Cardiac muscle cell (in vitro differentiated cells and primary cell): ENCODE measurements around the gene ADK. TPM values are rescaled to one million over a fixed set of nuclear protein-coding genes. Genes with fewer than 3 reads are reported as not detected.
"Not testable (repeated sequence)": the region's sequence is repeated elsewhere in the genome, so short reads cannot be mapped to it uniquely, and the experiment has no call there.

Experiments
- DNase-seq, 2 donors: peaks; one replicate each; pipeline versions ENCODE4 v3.0.0 to v3.0.0-alpha.2; 2010 to 2017; ENCODE audit warnings: low read depth in 1 of 2, low spot score in 1 of 2
- H3K27ac ChIP-seq: fragments of 200-600 bp; sonication (generic); 2 replicates; pipeline ENCODE4 v1.5.1; 2016
- H3K27me3 ChIP-seq: fragments of 200-600 bp; sonication (generic); 2 replicates; pipeline ENCODE4 v1.6.0; 2016; ENCODE audit warnings: control low read depth
- H3K36me3 ChIP-seq: fragments of 200-600 bp; sonication (generic); 2 replicates; pipeline ENCODE4 v1.5.1; 2016; ENCODE audit warnings: control low read depth
- H3K4me1 ChIP-seq: fragments of 200-600 bp; sonication (generic); 2 replicates; pipeline ENCODE4 v1.8.1; 2017; ENCODE audit warnings: low read depth, mild to moderate bottlenecking, mixed run types
- H3K4me3 ChIP-seq: fragments of 200-600 bp; sonication (generic); 2 replicates; pipeline ENCODE4 v1.5.1; 2016; ENCODE audit warnings: mild to moderate bottlenecking
- H3K9me3 ChIP-seq: fragments of 200-600 bp; sonication (generic); 2 replicates; pipeline ENCODE4 v1.5.1; 2017; ENCODE audit warnings: low read depth, mild to moderate bottlenecking, control low read depth
- polyA plus RNA-seq: library from polyadenylated mRNA; unstranded; fragments of >200 nt; fragmentation: Nextera tagmentation; extraction: Ambion mirVana; gene quantifications from 2 replicates; pipeline ENCODE4 v1.2.1, GENCODE V29; 2016
- total RNA-seq: library from RNA; depleted of rRNA; stranded (reverse); fragments of >200 nt; gene quantifications from 2 replicates; pipeline ENCODE4 v1.2.3, GENCODE V29; 2016
- TF ChIP-seq, protein P1 (sequence below): IDR thresholded peaks from 2 replicates; pipeline ENCODE4 v1.5.1; 2012; ENCODE audit warnings: low read depth, mild to moderate bottlenecking, low read length

ADK gene
- total and polyA plus RNA-seq, 2 experiments from 2014 or later, result 24.8 to 57.4 TPM

DNA sequence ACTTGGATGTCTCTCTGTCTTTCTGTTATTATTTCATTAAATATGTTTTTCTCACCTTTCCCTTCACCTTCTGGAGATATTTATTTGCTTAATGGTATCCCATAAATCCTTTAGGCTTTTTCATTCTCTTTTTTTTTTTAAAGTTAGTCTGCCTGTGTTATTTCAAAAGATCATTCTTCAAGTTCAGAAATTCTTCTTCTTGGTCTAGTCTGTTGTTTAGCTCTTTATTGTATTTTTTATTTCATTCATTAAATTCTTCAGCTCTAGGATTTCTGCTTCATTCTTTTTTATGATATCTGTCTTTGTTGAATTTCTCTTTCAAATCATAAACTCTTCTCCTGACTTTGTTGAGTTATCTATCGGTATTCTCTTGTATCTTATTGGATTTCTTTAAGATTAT is 363.3 kb downstream of the ADK start:
- H3K27ac ChIP-seq, result no peak overlapping the region
- no peaks in the 10 kb centered on the region for H3K27me3 ChIP-seq
- no peak for DNase-seq
- TF ChIP-seq, protein P1, sequence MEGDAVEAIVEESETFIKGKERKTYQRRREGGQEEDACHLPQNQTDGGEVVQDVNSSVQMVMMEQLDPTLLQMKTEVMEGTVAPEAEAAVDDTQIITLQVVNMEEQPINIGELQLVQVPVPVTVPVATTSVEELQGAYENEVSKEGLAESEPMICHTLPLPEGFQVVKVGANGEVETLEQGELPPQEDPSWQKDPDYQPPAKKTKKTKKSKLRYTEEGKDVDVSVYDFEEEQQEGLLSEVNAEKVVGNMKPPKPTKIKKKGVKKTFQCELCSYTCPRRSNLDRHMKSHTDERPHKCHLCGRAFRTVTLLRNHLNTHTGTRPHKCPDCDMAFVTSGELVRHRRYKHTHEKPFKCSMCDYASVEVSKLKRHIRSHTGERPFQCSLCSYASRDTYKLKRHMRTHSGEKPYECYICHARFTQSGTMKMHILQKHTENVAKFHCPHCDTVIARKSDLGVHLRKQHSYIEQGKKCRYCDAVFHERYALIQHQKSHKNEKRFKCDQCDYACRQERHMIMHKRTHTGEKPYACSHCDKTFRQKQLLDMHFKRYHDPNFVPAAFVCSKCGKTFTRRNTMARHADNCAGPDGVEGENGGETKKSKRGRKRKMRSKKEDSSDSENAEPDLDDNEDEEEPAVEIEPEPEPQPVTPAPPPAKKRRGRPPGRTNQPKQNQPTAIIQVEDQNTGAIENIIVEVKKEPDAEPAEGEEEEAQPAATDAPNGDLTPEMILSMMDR, result no peak
- no peaks in the 10 kb centered on the region for H3K9me3 ChIP-seq
- H3K4me3 ChIP-seq, result no peak overlapping the region
- H3K36me3 ChIP-seq, result no peaks in the 10 kb centered on the region
- H3K4me1 ChIP-seq, result no peaks in the 10 kb centered on the region

DNA sequence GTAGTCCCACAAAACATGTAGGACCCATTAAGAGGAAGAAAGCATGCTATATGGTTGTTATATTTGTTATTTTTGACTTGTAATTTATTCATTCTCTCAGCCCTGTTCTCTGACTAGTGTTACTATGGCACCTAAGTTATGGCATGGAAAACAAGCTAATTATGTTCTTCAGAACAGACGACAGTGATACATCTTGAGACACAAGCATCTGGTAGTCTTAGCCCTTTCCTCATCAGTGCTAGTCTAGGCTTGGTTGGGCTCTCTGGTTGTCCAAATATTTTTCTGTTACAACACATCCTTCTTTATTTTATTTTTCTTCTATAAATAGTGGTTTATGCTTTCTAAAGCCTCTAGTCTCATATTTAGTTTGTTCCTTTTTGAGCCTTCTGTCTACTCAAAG is 367.0 kb downstream of the ADK start:
- Histone ChIP-seq H3K4me3 (no peak overlapping the region), H3K27ac (no peak overlapping the region), H3K36me3 (no peaks in the 10 kb centered on the region), H3K9me3 (no peaks in the 10 kb centered on the region), H3K4me1 (no peaks in the 10 kb centered on the region), H3K27me3 (no peaks in the 10 kb centered on the region)
- TF ChIP-seq, protein P1, result no peak
- no peak for DNase-seq

DNA sequence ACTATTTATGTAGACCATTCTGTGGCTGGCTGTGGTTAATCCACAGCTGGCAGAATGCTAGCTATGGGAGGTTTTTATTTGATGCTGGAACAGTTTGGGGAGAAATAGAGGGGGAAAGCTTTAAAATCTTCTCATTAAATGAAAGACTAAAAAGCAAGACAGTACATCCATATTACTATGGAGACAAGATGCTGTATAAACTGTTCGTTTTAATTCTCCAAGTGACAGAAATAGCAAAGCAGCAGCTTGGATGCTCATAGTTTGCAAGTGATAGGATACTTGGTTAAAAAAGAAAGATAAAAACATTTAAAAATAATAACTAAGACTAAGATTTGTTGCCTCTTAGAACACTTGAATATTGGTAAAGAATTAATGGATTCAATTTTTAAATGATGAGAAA is 370.5 kb downstream of the ADK start:
- TF ChIP-seq, protein P1, result no peak
- Histone ChIP-seq H3K4me1 (no peaks in the 10 kb centered on the region), H3K27ac (no peak overlapping the region), H3K9me3 (no peaks in the 10 kb centered on the region), H3K27me3 (no peaks in the 10 kb centered on the region), H3K36me3 (no peaks in the 10 kb centered on the region), H3K4me3 (no peak overlapping the region)
- DNase-seq, result no peak

DNA sequence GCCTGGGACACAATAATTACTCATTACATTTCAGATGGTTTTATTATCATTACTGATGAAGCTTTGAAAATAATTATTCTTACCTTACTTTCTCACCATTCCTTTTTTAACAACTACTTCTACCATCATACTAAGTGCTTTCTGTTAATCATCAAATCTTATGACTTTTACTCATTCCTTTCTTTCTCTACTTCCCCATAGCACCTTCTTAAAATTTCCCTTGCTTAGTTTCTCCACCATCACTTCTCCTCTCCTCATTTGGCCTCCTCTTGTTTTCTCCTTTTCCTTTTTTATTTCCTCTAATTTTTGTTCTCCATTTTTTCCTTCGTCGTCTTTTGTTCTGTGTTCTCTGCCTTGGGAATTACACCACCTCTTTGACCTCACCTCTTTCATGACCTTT is 372.2 kb downstream of the ADK start:
- DNase-seq, result no peak
- no peaks in the 10 kb centered on the region for H3K9me3 ChIP-seq
- no peaks in the 10 kb centered on the region for H3K36me3 ChIP-seq
- no peaks in the 10 kb centered on the region for H3K4me1 ChIP-seq
- TF ChIP-seq, protein P1, result no peak
- H3K27me3 ChIP-seq, result no peaks in the 10 kb centered on the region
- H3K4me3 ChIP-seq, result no peak overlapping the region
- no peak overlapping the region for H3K27ac ChIP-seq

DNA sequence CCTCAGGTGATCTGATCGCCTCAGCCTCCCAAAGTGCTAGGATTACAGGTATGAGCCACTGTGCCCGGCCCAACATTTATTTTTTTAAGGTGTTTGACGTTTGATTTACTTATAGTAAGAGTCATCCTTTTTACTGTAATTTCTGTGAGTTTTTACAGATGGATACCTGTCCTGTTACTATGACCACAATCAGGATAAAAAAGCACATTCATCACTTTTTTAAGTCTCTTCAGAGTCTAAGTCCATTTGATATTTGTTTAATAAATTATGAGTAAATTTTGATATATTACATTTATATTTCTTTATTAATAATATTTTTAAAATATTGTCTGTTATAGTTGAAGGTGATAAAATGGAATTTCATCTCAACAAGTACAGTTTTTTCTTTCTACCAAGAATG is 374.9 kb downstream of the ADK start:
- Histone ChIP-seq H3K9me3 (no peaks in the 10 kb centered on the region), H3K27ac (no peak overlapping the region), H3K27me3 (no peaks in the 10 kb centered on the region), H3K36me3 (no peaks in the 10 kb centered on the region), H3K4me3 (no peak overlapping the region), H3K4me1 (no peaks in the 10 kb centered on the region)
- TF ChIP-seq, protein P1, result no peak
- no peak for DNase-seq

DNA sequence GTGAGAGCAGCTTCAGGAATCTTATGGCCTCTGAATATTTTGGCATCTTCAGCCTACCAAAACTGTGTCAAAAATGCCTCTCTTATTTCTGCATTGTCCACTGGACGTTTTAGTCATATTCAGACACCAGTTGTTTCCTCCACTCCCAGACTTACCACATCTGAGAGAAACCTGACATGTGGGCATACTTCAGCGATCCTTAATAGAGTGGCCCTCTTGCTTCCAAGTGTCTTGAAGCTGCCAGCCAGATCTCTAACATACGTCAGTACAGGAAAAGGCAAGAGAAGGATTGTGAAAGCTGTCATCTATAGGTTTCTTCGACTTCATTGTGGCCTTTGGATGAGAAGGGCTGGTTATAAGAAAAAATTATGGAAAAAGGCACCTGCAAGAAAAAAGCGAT is 376.6 kb downstream of the ADK start:
- H3K4me3 ChIP-seq, H3K27me3 ChIP-seq, H3K9me3 ChIP-seq, DNase-seq, H3K27ac ChIP-seq, H3K4me1 ChIP-seq, H3K36me3 ChIP-seq: not testable (repeated sequence)
